ENCODE data around the gene TMEM184B. TPM values are rescaled to one million over a fixed set of nuclear protein-coding genes. Genes with fewer than 3 reads are reported as not detected.

The TMEM184B gene
- total RNA-seq, 2 donors from 2014 or later: 55.4 to 57.6 TPM

GRCh38 chr22:38170469-38170868, 102.3 kb downstream of the TMEM184B start:
- no peaks in the 10 kb centered on the region for H3K9me3 Mint-ChIP-seq

More at GRCh38 chr22:38170469-38170868, 102.3 kb downstream of the TMEM184B start:
- H3K4me1 ChIP-seq (ENCODE audit: control insufficient read depth, insufficient read depth, low read length): no peaks in the 10 kb centered on the region
- no peak for TF ChIP-seq CTCF (conservative IDR thresholded peaks at IDR 0.05)
- Mint-ChIP-seq H3K27me3 (ENCODE audit: insufficient read depth) (no peaks in the 10 kb centered on the region), H3K4me1 (peaks cover 2% of the 10 kb centered on the region), H3K27ac (no peak overlapping the region), H3K36me3 (ENCODE audit: low read depth) (peaks cover 28% of the 10 kb centered on the region), H3K4me3 (no peak overlapping the region)
- no peaks in the 10 kb centered on the region for H3K27me3 ChIP-seq (ENCODE audit: control insufficient read depth, insufficient read depth, low read length, poor library complexity, severe bottlenecking)
- H3K36me3 ChIP-seq (ENCODE audit: control insufficient read depth, insufficient read depth, low read length): peaks cover 10% of the 10 kb centered on the region
- no peak for DNase-seq
- H3K4me3 ChIP-seq (ENCODE audit: low read length): no peak overlapping the region
- no peaks in the 10 kb centered on the region for H3K9me3 ChIP-seq (ENCODE audit: control insufficient read depth, low read length)
- H3K27ac ChIP-seq (ENCODE audit: low read depth, low read length): no peak overlapping the region
- no peak overlapping the region for H3K9ac ChIP-seq (ENCODE audit: extremely low read depth, low read length, poor library complexity, severe bottlenecking)
- WGBS, 2 experiments (ENCODE audit: insufficient coverage in 1 of 2, insufficient read length in 1 of 2): 96% methylated on average over 5 of the region's 5 CpGs

Other genes with a start within 250 kb of the TMEM184B start
- gene PICK1, start 215.6 kb downstream of the TMEM184B start, total RNA-seq: 10 to 100 TPM; 42.7 to 54.1 TPM
- 1 to 10 TPM in 1 of 2 donors, under 1 TPM in 1; 0.57 to 1.1 TPM for gene SLC16A8, start 188.8 kb downstream of the TMEM184B start, total RNA-seq
- 1 to 10 TPM; 1.4 to 3.7 TPM for gene BAIAP2L2, start 162.3 kb downstream of the TMEM184B start, total RNA-seq
- 10 to 100 TPM; 60.6 to 60.7 TPM for gene PLA2G6, start 91.2 kb downstream of the TMEM184B start, total RNA-seq
- gene MAFF, start 71.0 kb downstream of the TMEM184B start, total RNA-seq: 1 to 10 TPM; 4.7 to 5.5 TPM
- gene CSNK1E, start 44.4 kb upstream of the TMEM184B start, total RNA-seq: 100 to 1,000 TPM; 224 to 229 TPM
- 1 to 10 TPM in 1 of 2 donors, under 1 TPM in 1; 0.37 to 1.4 TPM for gene KCNJ4, start 182.2 kb upstream of the TMEM184B start, total RNA-seq
- gene KDELR3, start 195.1 kb upstream of the TMEM184B start, total RNA-seq: 10 to 100 TPM; 11.4 to 14.9 TPM
- 100 to 1,000 TPM; 507 to 621 TPM for gene DDX17, start 233.3 kb upstream of the TMEM184B start, total RNA-seq